OCI-LY3 (cell line): ENCODE measurements around the gene PTP4A2.

Source experiments
- H2AFZ ChIP-seq: fragments of 200-600, 300-600 bp; shearing (Covaris generic); 2 replicates; pipeline ENCODE4 v1.6.0; 2014; ENCODE audit warnings: antibody characterized with exemption, low read depth, low read length
- H3K27ac ChIP-seq: fragments of 200-600, 300-600 bp; sonication (generic); 2 replicates; pipeline ENCODE4 v1.5.1; 2014; ENCODE audit warnings: mild to moderate bottlenecking, low read length, moderate library complexity, mixed read lengths
- H3K27me3 ChIP-seq: fragments of 200-600, 300-600 bp; sonication (generic); 2 replicates; pipeline ENCODE4 v1.6.1; 2014; ENCODE audit warnings: low read depth, low read length, mixed read lengths
- H3K36me3 ChIP-seq: fragments of 200-600, 300-600 bp; sonication (generic); replicated peaks from 2 replicates; pipeline ENCODE3; 2014; ENCODE audit warnings: low read depth, low read length, mixed read lengths
- H3K4me1 ChIP-seq: fragments of 300-600, 200-600 bp; sonication (generic); 2 replicates; pipeline ENCODE4 v1.6.1; 2014; ENCODE audit warnings: low read length, mixed read lengths
- H3K4me2 ChIP-seq: fragments of 200-600, 300-600 bp; sonication (generic); 2 replicates; pipeline ENCODE4 v1.6.1; 2014; ENCODE audit warnings: low read length, mixed read lengths
- H3K4me3 ChIP-seq: fragments of 300-600, 200-600 bp; sonication (generic); 2 replicates; pipeline ENCODE4 v1.5.1; 2014; ENCODE audit warnings: antibody characterized with exemption, mild to moderate bottlenecking, low read length, moderate library complexity
- H3K79me2 ChIP-seq: fragments of 300-600, 200-600 bp; shearing (Covaris generic); 2 replicates; pipeline ENCODE4 v1.6.1; 2014; ENCODE audit warnings: mild to moderate bottlenecking, low read length, mixed read lengths
- H3K9ac ChIP-seq: fragments of 300-600, 200-600 bp; shearing (Covaris generic); 2 replicates; pipeline ENCODE4 v1.6.0; 2014; ENCODE audit warnings: mild to moderate bottlenecking, low read length, moderate library complexity
- H3K9me3 ChIP-seq: fragments of 200-600, 300-600 bp; shearing (Covaris generic); 2 replicates; pipeline ENCODE4 v1.6.1; 2014; ENCODE audit warnings: low read length, mixed read lengths; ENCODE audit not compliant: insufficient read depth
- H4K20me1 ChIP-seq: fragments of 200-600, 300-600 bp; sonication (generic); 2 replicates; pipeline ENCODE4 v1.6.1; 2016; ENCODE audit warnings: low read length, mixed read lengths; ENCODE audit not compliant: insufficient read depth
- EZH2phosphoT487 ChIP-seq: fragments of 200-600 bp; shearing (Covaris generic); IDR thresholded peaks from 2 replicates; pipeline ENCODE4 v1.6.1; 2018; ENCODE audit warnings: antibody characterized with exemption, mixed run types, low read depth
- TF ChIP-seq, protein P1 (sequence below): fragments of 200-600, 300-600 bp; sonication (generic); IDR thresholded peaks from 2 replicates; pipeline ENCODE4 v1.5.1; 2014; ENCODE audit warnings: antibody characterized with exemption, low read length, low read depth

The PTP4A2 gene

DNA sequence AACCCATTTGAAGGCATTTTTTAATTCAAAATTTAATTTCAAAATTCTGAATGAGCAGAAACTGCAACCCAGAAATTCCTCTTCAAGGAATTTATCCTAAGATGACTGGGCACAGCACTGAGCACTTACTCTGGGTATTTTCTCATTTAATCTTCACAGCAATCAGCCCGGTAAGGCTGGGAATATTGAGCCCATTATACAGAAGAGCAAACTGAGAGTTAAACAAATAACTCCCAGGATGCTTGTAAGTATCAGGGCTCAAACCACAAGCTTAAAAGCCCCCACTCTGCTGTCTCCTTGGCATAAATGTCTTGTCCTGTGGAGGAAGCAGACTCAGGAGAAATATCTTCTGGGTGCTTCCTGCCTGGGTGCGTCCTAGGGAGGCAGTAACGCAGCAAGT lies 69.3 kb downstream of the PTP4A2 start:
- H3K9ac ChIP-seq, result no peak overlapping the region

DNA sequence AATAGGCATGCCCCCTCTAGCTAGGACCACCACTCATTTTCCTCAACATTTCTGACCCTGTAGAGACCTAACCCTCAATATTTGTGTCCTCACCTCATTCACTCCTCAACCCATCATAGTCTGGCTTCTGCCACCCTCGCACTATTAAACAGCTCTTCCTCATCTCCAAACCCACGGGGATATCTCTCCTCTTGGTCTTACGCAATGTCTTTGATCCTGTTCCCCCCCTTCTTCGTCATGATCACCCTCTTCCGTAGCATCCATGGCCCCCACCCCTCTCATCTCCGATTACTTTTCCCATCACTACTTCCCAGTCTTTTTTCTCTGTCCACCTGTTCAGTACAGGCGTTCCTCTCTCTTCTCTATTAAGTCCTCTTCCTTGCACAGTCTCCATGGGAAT lies 70.6 kb downstream of the PTP4A2 start:
- H2AFZ ChIP-seq, result no peak overlapping the region
- H4K20me1 ChIP-seq, result no peaks in the 10 kb centered on the region
- H3K36me3 ChIP-seq, result no peaks in the 10 kb centered on the region
- no peak overlapping the region for H3K9ac ChIP-seq
- TF ChIP-seq EZH2phosphoT487, result no peak
- TF ChIP-seq, protein P1, sequence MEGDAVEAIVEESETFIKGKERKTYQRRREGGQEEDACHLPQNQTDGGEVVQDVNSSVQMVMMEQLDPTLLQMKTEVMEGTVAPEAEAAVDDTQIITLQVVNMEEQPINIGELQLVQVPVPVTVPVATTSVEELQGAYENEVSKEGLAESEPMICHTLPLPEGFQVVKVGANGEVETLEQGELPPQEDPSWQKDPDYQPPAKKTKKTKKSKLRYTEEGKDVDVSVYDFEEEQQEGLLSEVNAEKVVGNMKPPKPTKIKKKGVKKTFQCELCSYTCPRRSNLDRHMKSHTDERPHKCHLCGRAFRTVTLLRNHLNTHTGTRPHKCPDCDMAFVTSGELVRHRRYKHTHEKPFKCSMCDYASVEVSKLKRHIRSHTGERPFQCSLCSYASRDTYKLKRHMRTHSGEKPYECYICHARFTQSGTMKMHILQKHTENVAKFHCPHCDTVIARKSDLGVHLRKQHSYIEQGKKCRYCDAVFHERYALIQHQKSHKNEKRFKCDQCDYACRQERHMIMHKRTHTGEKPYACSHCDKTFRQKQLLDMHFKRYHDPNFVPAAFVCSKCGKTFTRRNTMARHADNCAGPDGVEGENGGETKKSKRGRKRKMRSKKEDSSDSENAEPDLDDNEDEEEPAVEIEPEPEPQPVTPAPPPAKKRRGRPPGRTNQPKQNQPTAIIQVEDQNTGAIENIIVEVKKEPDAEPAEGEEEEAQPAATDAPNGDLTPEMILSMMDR, result no peak
- no peaks in the 10 kb centered on the region for H3K79me2 ChIP-seq
- H3K4me3 ChIP-seq, result no peak overlapping the region
- H3K27me3 ChIP-seq, result no peaks in the 10 kb centered on the region
- H3K4me1 ChIP-seq, result peaks cover 6% of the 10 kb centered on the region
- H3K27ac ChIP-seq, result no peak overlapping the region
- H3K4me2 ChIP-seq, result no peak overlapping the region
- H3K9me3 ChIP-seq, result no peaks in the 10 kb centered on the region

More for the DNA sequence above, 69.3 kb downstream of the PTP4A2 start:
- no peak overlapping the region for H2AFZ ChIP-seq
- peaks cover 6% of the 10 kb centered on the region for H3K4me1 ChIP-seq
- H3K9me3 ChIP-seq, result no peaks in the 10 kb centered on the region
- no peaks in the 10 kb centered on the region for H3K79me2 ChIP-seq
- H3K27ac ChIP-seq, result no peak overlapping the region
- H3K36me3 ChIP-seq, result no peaks in the 10 kb centered on the region
- no peaks in the 10 kb centered on the region for H3K27me3 ChIP-seq
- TF ChIP-seq, protein P1, result no peak
- no peak for TF ChIP-seq EZH2phosphoT487
- H3K4me3 ChIP-seq, result no peak overlapping the region
- H4K20me1 ChIP-seq, result no peaks in the 10 kb centered on the region
- no peak overlapping the region for H3K4me2 ChIP-seq

DNA sequence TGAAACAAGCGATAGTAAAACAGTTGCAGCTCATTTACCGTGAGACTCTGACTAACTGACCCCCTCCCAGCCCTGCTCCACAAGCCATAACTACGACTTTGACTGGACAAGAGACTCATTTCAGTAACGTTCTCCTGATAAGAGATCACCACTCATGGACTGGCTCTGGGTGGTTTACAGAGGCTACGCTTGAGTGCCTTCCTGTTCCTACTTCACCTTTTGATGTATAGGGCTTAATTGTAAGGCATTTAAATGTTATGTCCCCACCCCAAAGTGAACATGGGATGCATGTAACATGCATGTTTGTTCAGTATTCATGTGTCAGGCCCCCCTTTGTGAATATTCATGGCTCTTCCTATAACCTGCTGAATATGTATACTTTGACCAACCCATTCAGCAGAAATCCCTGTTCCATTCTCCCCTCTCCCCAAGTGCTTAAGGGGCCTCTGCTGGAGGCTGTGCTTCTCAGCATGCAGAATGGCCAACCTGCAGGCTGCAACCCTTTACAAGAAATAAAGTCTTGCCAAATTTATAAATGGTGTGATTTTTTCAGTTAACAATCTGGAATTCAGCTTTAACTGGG lies 71.6 kb downstream of the PTP4A2 start:
- TF ChIP-seq EZH2phosphoT487, result no peak
- TF ChIP-seq, protein P1, result no peak
- Histone ChIP-seq H3K9me3 (no peaks in the 10 kb centered on the region), H3K4me2 (peak overlapping the region; percentile 28; the same call in 1 of the 2 replicates), H3K36me3 (no peaks in the 10 kb centered on the region), H3K79me2 (no peaks in the 10 kb centered on the region), H3K4me1 (peaks cover 10% of the 10 kb centered on the region), H3K4me3 (no peak overlapping the region), H3K27me3 (no peaks in the 10 kb centered on the region), H3K27ac (no peak overlapping the region), H2AFZ (no peak overlapping the region), H4K20me1 (no peaks in the 10 kb centered on the region), H3K9ac (no peak overlapping the region)

DNA sequence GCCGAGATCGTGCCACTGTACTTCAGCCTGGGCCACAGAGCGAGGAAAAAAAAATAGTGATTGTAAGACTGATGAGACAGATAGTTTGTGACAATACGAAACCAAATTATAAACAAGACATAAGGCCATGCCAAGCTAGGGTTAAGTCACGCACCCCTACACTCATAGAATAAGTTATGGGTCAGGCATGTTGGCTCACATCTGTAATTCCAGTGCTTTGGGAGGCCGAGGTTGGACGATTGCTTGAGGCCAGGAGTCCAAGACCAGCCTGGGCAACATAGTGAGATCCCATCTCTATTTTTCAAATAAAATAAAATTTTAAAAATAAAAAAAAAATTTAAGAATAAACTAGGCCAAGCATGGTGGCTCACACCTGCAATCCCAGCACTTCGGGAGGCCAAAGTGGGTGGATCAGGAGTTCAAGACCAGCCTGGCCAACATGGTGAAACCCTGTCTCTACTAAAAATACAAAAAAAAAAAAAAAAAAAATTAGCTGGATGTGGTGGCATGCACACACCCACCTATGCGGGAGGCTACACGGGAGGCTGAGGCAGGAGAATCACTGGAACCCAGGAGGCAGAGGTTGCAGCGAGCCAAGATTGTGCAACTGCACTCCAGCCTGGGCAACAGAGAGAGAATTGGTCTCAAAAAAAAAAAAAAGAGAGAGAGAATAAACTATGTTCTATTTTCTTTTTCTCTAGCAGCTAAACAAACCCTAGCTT lies 72.3 kb downstream of the PTP4A2 start:
- Histone ChIP-seq H3K27me3 (no peaks in the 10 kb centered on the region), H3K4me1 (peaks cover 15% of the 10 kb centered on the region), H3K4me2 (peak overlapping the region; percentile 28; the same call in 1 of the 2 replicates), H4K20me1 (no peaks in the 10 kb centered on the region), H3K79me2 (no peaks in the 10 kb centered on the region), H3K4me3 (no peak overlapping the region), H3K36me3 (no peaks in the 10 kb centered on the region), H3K9me3 (no peaks in the 10 kb centered on the region), H3K27ac (no peak overlapping the region), H3K9ac (no peak overlapping the region), H2AFZ (no peak overlapping the region)
- TF ChIP-seq EZH2phosphoT487, result no peak
- TF ChIP-seq, protein P1, result no peak
